Upper lobe of left lung (tissue), 4 donors: ENCODE results near the gene MS4A18.

ENCODE experiments used
- POLR2AphosphoS5 ChIP-seq, 2 donors: sonication (generic); formaldehyde crosslinking; IDR thresholded peaks; one replicate each; pipeline ENCODE4 v1.5.1; 2017; ENCODE audit warnings: antibody characterized with exemption in 2 of 2
- TF ChIP-seq, protein P1 (sequence below), 6 experiments: fragments of 450-650 bp in 4 of 6; fragments of 200-600 bp in 2 of 6; sonication (generic) in 2 of 6; IDR thresholded peaks; one replicate each; pipeline ENCODE4 v1.5.1; 2016 to 2019; ENCODE audit warnings: antibody characterized with exemption in 6 of 6

DNA sequence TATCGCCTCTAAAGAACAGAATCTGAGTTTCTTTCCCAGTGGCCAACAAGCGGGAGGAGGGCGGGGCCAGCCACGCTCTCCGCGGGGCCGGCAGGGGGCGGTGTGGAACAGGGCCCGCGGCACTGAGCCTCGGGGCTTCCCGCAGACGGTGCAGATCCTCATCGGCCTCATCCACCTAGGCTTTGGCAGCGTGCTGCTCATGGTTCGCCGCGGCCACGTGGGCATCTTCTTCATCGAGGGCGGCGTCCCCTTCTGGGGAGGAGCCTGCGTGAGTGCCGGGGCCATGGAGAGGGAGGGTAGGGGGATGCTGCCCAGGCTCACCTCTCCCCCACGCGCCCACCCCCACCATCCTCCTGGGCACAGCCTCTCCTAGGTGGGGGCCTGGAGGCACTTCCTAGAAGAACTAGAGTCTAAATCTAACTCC is 42.9 kb downstream of the MS4A18 start:
- TF ChIP-seq, protein P1, sequence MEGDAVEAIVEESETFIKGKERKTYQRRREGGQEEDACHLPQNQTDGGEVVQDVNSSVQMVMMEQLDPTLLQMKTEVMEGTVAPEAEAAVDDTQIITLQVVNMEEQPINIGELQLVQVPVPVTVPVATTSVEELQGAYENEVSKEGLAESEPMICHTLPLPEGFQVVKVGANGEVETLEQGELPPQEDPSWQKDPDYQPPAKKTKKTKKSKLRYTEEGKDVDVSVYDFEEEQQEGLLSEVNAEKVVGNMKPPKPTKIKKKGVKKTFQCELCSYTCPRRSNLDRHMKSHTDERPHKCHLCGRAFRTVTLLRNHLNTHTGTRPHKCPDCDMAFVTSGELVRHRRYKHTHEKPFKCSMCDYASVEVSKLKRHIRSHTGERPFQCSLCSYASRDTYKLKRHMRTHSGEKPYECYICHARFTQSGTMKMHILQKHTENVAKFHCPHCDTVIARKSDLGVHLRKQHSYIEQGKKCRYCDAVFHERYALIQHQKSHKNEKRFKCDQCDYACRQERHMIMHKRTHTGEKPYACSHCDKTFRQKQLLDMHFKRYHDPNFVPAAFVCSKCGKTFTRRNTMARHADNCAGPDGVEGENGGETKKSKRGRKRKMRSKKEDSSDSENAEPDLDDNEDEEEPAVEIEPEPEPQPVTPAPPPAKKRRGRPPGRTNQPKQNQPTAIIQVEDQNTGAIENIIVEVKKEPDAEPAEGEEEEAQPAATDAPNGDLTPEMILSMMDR (IDR thresholded peaks at IDR 0.05) = peak in 1 of 6 experiments; percentile 30
- TF ChIP-seq POLR2AphosphoS5 (IDR thresholded peaks at IDR 0.05) = no peak
